C4-2B (cell line): Measurements from ENCODE around the gene NFIA.

Experiments used
- H3K27ac ChIP-seq: fragments of 450-650 bp; 2 replicates; pipeline ENCODE4 v1.5.1; 2017
- ZFX ChIP-seq: fragments of 450-650 bp; IDR thresholded peaks from 2 replicates; pipeline ENCODE4 v1.6.1; 2017
- TF ChIP-seq, protein P1 (sequence below): fragments of 450-650 bp; conservative IDR thresholded peaks from 2 replicates; pipeline ENCODE4 v1.5.1; 2017; ENCODE audit warnings: mild to moderate bottlenecking

NFIA gene

DNA sequence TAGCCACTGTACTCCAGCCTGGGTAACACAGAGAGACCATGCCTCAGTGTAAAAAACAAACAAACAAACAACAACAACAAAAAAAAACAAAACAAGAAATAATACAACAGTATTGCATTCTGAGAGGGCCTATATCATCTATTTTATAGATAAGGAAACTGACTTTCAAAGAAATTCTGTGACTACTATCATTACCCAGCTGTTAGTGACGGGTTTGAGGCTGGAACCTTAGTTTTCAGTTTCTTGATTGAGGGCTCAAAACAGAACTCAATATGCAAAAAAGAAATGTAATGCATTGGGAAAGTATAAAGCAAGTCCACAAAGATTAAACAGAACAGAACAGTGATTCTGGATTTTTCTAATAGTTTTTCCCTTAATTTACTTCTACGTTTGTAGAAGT is 149.4 kb downstream of the NFIA start:
- TF ChIP-seq, protein P1, sequence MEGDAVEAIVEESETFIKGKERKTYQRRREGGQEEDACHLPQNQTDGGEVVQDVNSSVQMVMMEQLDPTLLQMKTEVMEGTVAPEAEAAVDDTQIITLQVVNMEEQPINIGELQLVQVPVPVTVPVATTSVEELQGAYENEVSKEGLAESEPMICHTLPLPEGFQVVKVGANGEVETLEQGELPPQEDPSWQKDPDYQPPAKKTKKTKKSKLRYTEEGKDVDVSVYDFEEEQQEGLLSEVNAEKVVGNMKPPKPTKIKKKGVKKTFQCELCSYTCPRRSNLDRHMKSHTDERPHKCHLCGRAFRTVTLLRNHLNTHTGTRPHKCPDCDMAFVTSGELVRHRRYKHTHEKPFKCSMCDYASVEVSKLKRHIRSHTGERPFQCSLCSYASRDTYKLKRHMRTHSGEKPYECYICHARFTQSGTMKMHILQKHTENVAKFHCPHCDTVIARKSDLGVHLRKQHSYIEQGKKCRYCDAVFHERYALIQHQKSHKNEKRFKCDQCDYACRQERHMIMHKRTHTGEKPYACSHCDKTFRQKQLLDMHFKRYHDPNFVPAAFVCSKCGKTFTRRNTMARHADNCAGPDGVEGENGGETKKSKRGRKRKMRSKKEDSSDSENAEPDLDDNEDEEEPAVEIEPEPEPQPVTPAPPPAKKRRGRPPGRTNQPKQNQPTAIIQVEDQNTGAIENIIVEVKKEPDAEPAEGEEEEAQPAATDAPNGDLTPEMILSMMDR: no peak
- TF ChIP-seq ZFX: no peak
- no peak overlapping the region for H3K27ac ChIP-seq

DNA sequence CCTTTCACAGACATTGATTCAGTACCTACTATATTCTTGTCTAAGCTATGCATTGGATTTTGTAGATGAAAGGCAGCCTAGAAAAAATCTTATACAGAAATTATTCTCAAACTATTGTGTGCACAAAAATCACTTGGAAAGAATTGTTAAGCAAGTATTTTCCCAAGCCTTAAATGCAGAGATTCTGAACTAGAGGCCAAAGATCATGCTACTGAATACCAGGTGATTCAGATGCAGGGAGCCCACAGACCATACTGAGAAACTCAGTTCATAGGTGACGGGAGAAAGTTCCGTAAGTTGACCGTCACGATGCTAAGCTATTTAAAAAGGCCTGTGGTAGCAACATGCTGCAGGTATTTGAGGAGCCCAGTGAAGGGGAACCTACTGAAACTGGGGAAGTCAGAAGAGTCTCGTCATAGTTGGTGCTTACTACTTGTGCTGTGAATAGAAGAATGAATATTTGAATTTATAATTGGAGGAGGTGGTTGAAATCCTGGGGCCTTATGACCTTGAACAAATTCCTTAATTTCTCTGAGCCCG is 150.8 kb downstream of the NFIA start:
- no peak for TF ChIP-seq ZFX
- TF ChIP-seq, protein P1: no peak
- no peak overlapping the region for H3K27ac ChIP-seq

DNA sequence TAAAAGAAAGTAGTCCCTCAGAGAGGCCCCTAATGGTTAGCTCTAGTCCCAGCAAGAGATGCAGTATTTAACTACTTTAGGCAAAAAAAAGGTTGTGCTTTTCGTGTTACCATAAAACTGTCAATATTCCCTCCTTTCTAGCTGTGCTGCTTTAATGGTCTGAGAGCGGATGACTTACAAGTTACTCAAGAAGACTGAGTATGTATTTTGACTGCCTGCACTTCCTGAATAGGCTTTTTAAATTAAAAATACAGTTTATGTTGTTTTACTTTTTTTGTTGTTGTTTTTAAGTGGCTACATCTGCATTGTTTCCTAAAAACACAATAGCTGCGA is 152.2 kb downstream of the NFIA start:
- TF ChIP-seq ZFX: no peak
- TF ChIP-seq, protein P1: no peak
- H3K27ac ChIP-seq: no peak overlapping the region

DNA sequence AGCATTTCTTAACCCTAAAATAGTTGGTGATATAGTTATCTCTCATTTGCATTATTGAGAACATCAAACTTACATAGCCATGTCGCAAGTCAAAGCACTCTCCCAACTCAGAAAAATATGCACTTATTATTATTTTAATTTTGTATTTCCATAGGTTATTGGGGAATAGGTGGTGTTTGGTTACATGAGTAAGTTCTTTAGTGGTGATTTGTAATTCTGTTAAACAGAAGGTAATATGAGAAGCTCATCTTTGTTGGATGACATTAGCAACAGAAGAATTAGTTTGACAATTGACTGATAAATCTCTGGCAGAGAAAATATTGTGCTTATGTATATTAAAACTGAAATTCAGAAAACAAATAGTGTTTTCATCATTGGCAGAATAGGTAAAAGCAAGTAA is 154.8 kb downstream of the NFIA start:
- TF ChIP-seq, protein P1: no peak
- TF ChIP-seq ZFX: no peak
- no peak overlapping the region for H3K27ac ChIP-seq

DNA sequence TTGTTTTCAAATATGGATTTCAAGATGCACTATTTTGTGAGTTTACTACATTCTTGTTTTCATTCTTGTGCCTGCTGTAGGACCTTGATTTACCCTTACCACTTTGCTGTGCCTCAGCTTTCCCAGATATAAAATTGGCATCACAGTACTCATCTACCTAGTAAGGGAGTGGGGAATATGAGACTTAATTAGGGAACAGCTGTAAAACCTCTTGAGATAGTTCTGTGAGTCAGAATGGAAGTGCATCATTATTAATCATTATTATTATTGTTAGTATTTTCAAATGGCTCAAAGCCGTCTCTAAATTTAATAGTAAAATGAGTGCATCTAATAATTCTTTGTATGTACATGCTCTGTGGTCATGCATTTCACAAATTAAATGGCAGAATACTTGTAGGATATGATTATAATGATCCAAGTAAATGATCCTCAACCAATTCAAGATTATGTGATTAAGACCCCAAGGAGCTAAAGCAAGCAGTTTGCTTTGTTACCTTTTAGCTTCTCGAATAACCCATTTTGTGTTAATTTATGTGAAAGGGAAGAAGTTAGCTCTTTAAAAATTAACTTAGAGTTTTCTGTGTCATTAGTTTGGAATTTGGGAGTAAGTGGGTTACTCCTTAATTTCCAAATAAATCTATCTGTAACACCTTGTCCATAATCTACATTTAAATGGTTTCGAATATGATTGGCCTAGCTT is 155.4 kb downstream of the NFIA start:
- H3K27ac ChIP-seq: no peak overlapping the region
- no peak for TF ChIP-seq ZFX
- TF ChIP-seq, protein P1: no peak

DNA sequence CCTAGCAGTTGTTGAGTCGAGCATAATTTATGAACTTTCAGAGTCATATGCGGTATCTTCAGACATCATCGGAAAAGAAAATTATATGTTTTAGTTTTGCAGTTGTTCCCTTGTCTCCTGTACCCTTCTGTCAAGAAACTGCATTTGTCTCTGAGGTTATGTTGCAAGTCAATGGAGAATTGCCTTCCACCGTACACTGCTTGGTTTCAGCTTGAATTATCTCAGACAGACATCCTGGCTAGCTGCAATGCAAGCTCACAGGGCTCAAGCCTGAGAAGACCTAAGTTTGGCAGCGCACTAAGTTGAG is 156.0 kb downstream of the NFIA start:
- H3K27ac ChIP-seq: no peak overlapping the region
- TF ChIP-seq ZFX: no peak
- TF ChIP-seq, protein P1: no peak

DNA sequence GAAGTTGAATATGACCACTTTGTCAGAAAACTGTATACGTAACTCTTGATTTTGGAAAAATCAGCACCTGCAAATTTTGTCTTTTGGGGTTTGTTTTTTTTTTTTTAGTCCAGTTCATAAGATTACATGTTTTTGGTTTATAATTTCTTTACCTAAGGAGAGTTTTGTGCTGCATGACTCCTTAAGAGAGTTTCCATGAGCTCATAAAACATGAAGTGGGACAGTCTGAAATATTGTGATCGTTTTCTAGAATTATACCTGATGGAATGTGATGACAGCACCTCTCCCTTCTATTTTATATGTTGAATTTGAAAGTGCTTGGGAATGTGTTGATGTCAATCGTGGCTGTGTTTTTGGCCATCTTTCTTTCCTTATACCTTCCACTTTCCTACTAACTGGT is 158.5 kb downstream of the NFIA start:
- H3K27ac ChIP-seq: no peak overlapping the region

More for the DNA sequence above, 158.5 kb downstream of the NFIA start:
- TF ChIP-seq, protein P1: no peak
- TF ChIP-seq ZFX: no peak
